Fibroblast of mammary gland (primary cell): ENCODE results near the gene PINK1.
"Not testable (repeated sequence)": the region's sequence is repeated elsewhere in the genome, so short reads cannot be mapped to it uniquely, and the experiment has no call there.

Experiments
- DNase-seq: peaks from one replicate; pipeline ENCODE4 v3.0.0-alpha.2; 2010; ENCODE audit warnings: low read depth
- H3K4me3 ChIP-seq: 2 replicates; pipeline ENCODE4 v1.5.1; 2011; ENCODE audit warnings: low read depth, mild to moderate bottlenecking, low read length, moderate library complexity; ENCODE audit not compliant: control insufficient read depth
- TF ChIP-seq, protein P1 (sequence below): conservative IDR thresholded peaks from 2 replicates; pipeline ENCODE4 v1.5.1; 2011; ENCODE audit warnings: low read depth, low read length, inconsistent platforms; ENCODE audit not compliant: control insufficient read depth, insufficient read depth

The PINK1 gene

DNA sequence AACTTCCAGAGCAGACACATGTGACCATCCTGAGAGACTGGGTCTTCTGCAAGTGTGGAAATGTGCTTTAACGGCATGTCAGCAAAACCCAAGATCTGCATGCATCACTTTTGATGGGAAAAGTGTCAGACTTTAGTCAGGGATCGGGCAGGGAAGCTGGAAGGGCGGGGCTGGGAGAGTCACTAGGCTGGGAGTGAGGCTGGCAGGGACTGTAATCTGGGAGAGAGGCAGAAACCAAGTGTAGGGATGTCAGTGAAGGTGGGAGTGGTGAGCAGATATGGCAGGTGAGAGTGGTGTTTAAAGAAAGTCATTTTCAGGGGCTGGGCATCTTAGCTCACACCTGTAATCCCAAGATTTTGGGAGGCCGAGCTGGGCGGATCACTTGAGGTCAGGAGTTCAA lies 33.1 kb upstream of the PINK1 start:
- DNase-seq: no peak
- H3K4me3 ChIP-seq: no peak overlapping the region
- TF ChIP-seq, protein P1, sequence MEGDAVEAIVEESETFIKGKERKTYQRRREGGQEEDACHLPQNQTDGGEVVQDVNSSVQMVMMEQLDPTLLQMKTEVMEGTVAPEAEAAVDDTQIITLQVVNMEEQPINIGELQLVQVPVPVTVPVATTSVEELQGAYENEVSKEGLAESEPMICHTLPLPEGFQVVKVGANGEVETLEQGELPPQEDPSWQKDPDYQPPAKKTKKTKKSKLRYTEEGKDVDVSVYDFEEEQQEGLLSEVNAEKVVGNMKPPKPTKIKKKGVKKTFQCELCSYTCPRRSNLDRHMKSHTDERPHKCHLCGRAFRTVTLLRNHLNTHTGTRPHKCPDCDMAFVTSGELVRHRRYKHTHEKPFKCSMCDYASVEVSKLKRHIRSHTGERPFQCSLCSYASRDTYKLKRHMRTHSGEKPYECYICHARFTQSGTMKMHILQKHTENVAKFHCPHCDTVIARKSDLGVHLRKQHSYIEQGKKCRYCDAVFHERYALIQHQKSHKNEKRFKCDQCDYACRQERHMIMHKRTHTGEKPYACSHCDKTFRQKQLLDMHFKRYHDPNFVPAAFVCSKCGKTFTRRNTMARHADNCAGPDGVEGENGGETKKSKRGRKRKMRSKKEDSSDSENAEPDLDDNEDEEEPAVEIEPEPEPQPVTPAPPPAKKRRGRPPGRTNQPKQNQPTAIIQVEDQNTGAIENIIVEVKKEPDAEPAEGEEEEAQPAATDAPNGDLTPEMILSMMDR: no peak

- DNase-seq: peak; percentile 69
- TF ChIP-seq, protein P1: no peak
- no peak overlapping the region for H3K4me3 ChIP-seq
Measured at GRCh38 chr1:20601129-20601825, 32.0 kb upstream of the PINK1 start.

DNA sequence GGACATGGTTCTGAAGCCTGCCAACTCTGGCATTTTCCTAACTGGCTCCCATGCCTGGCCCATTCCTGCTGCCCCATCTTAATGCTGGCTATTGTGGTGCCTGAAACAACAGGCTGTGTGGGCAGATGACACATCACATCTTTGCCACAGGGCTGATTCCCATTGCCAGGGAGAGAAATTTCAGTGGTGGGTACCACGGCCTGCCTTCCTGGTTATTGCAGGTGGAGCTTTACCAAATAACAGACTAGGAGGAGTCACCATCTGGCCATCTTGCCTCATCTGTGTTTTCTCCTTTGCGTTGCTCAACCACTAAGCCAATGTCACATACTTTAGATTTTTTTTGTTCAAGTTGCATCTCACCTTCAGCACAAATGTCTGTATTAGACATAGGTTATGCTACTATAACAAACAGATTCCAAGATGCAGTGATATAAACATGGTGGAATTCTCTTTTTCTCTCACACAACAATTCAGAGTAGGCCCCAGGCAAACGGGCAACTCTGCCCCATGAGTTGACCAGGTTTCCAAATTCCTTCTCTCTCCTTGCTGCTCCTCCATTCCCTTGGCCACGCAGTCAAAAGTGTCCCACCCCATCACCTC lies 30.3 kb upstream of the PINK1 start:
- TF ChIP-seq, protein P1: no peak
- no peak overlapping the region for H3K4me3 ChIP-seq
- DNase-seq: no peak

DNA sequence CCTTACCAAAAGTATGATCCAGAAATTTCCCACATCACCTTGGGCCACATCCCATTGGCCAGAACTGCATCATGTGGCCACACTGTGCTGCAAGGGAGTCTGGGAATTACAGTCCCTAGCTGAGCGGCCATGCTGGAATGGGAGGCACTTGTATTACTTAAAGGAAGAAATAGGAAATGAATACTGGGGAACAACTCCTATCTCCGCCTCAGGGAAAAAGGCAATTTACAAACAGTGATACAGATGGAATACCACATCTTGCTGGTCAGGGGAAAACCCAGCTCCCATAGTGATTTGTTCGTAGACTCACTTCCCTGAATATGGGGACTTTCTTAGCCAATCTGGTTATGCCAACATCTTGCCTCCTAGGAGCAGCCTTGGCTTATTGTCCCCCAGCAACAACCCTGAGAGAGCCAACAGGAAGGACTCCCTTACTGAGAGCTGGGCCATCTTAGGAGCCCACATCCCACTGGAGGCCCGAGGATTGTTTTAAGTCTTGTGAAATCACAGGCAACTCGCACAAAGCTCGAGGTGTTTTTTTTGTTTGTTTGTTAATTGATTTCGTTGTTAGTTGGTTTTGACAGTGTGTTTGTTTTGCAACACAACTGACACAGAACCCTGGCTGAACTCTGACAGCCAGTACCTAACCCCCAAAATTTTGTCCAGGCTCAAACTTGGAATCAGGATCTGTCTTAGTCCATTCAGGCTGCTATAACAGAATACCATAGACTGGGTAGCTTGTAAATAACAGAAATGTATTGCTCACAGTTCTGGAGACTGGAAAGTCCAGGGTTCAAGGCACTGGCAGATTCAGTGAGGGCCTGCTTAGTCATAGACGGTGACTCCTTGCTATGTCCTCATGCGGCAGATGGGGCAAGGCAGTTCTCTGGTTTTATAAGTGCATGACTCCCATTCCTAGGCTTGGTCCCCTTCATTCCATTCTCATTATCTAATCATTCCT lies 29.5 kb upstream of the PINK1 start:
- peak; percentile 96 for DNase-seq
- H3K4me3 ChIP-seq: no peak overlapping the region
- TF ChIP-seq, protein P1: no peak

DNA sequence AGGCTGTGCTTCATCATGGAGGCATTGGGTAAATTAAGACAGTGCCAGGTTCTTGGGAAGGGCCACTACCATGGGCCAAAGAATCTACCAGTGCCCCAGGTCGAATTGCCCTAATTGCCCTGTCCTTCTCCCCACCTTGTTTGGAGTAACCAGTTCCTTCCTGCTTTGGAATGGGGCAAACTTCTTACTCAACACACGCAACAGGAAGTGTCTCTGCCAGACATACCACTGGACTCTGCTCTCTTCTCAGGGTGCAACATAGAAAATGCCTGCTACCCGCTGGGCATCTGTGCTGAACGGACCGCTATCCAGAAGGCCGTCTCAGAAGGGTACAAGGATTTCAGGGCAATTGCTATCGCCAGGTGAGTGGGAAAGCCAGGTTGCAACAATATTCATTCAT lies 28.6 kb upstream of the PINK1 start:
- no peak overlapping the region for H3K4me3 ChIP-seq
- DNase-seq: no peak
- TF ChIP-seq, protein P1: no peak

GRCh38 chr1:20606801-20607570 lies 26.3 kb upstream of the PINK1 start:
- H3K4me3 ChIP-seq, DNase-seq: not testable (repeated sequence)
